Measurements from ENCODE around the gene TMEM273.

The TMEM273 gene

DNA sequence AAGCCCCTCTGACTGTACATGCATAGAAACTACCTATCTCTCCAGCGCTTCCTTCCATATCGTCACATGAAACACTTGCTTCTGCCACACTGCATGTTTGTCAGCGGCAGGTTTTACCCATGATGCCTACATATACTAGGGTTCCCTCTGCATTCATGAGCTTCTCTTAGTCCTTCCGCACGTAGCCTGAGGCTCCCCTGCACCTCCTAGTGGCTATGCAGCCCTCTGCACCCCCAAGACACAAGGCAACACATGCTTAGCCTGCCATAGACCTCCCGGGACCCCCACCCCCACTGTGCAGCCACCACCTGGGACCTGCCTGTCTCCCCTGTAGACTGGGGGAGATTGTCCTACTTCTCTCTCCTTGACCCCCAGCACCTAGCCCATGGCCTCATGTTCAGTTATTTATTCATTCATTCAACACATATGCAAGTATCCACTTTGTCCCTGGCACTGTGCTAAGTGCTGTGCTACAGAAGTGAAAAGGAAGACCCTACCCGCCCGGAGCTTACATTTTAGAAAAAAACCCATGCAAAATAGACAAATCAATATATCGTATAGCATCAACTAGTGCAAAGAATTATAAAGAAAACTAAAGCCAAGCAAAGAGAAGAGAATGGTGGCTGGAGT is 23.5 kb downstream of the TMEM273 start:
- DNase-seq (ENCODE audit: low read depth, low spot score), result peak; percentile 34

- peak; percentile 20 for DNase-seq (ENCODE audit: low read depth, low spot score)
Observed at GRCh38 chr10:49163741-49164140, 24.4 kb downstream of the TMEM273 start.

GRCh38 chr10:49162761-49163310 is 25.4 kb downstream of the TMEM273 start:
- no peak for DNase-seq (ENCODE audit: low read depth, low spot score)

DNA sequence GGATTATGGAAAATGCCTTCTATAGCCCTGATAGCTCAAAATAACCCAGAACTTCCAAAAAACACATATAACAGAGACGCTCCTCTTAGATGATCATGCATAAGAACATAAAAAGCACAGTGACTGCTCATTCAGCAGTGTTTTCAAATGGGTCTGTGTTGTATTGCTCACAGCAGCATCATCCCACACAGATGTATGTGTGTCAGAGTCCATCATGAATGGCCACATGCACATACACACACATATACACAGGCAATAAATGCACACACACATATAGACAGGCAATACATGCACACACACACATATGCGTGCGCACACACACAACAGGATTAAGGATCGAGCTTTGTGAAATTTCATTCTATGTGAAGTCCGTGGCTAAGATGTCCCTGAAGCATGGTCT is 26.1 kb downstream of the TMEM273 start:
- no peak for DNase-seq (ENCODE audit: low read depth, low spot score)

DNA sequence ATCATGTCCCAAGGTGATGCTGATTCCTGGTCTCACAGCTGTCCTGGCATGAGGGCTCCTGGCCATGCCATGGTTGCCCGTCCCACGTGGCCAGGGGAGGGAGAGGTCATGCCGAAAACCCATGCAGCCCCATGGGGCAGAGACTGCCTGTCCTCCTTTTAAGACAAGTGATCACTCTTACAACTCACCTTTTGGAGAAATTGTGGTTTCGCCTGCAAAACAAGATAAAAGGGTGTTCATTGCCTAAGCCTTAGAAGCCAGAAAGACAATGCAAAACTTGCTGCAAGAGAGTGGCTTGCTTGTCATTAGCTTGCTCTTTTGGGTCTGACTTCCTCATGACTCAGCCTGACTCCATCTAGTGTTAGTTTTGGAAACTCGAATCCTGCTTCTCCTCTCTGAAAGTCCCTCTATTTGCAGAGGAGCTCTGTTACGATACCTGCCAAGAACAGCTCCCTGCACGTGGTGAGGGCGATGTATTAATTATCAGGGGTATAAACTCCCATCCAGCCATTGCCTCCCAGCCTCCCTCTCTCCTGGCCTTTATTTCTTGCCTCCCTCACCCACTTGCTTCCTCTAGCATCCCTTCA is 26.7 kb downstream of the TMEM273 start:
- peak; percentile 42 for DNase-seq (ENCODE audit: low read depth, low spot score)

- DNase-seq (ENCODE audit: low read depth, low spot score), result no peak
Observed at GRCh38 chr10:49160814-49161213, 27.4 kb downstream of the TMEM273 start.

GRCh38 chr10:49160110-49160509 is 28.1 kb downstream of the TMEM273 start:
- no peak for DNase-seq (ENCODE audit: low read depth, low spot score)

DNA sequence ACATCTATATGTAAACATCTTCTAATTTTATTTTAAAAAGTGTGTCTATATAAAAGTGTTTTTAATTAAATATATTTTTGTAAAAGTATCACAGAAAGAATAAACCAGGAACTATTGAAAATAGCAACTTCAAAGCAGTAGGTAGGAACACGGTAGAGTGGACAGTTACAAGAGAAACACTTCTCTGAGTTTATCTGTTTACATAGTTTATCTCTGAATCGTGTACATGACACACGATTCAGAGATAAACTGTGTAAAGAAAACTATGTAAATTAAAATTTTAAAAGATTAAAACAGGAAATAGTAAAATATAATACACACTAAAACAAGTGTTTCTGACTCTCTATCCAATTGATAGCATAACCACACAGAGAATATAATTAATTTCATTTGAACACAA is 29.3 kb downstream of the TMEM273 start:
- DNase-seq (ENCODE audit: low read depth, low spot score), result no peak

- no peak for DNase-seq (ENCODE audit: low read depth, low spot score)
Observed at GRCh38 chr10:49158404-49158803, 29.8 kb downstream of the TMEM273 start.

GRCh38 chr10:49157229-49157628 is 31.0 kb downstream of the TMEM273 start:
- no peak for DNase-seq (ENCODE audit: low read depth, low spot score)

GRCh38 chr10:49154641-49155040 is 33.5 kb downstream of the TMEM273 start:
- no peak for DNase-seq (ENCODE audit: low read depth, low spot score)

GRCh38 chr10:49153971-49154370 is 34.2 kb downstream of the TMEM273 start:
- no peak for DNase-seq (ENCODE audit: low read depth, low spot score)

DNA sequence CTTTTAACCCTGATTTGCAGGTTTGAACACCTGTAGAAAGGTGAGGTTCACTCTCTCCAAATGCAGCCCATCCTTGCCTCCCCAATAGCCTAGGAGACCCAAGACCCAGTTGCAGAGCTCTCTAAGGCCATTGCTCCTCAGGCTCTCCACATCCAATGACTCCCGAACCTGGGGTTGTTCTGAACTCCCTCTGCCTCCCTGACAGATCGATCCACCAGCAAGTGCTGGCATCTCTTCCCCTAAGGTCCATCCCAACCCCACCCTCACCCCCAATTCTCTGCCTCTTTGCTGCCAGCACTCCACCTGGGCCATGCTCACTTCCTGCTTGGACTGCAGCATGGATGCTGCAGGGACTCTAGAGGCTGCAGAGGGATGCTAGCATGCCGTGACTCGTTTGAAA is 35.1 kb downstream of the TMEM273 start:
- no peak for DNase-seq (ENCODE audit: low read depth, low spot score)

GRCh38 chr10:49152663-49153062 is 35.5 kb downstream of the TMEM273 start:
- no peak for DNase-seq (ENCODE audit: low read depth, low spot score)

DNA sequence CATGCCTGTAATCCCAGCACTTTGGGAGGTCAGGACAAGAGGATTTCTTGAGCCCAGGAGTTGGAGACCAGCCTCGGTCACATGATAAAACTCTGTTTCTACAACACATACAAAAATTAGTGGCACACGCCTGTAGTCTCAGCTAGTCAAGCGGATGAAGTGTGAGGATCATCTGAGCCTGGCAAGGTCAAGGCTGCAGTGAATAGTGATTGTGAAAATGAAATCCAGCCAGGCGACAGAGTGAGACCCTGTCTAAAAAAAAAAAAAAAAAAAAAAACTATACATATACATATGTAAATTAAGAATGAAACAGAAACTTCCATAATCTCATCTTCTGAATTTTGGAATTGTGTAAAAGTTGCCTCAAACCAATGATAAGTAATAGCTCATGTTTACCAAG is 36.2 kb downstream of the TMEM273 start:
- DNase-seq (ENCODE audit: low read depth, low spot score), result no peak

- DNase-seq (ENCODE audit: low read depth, low spot score), result no peak
Observed at GRCh38 chr10:49151481-49151880, 36.7 kb downstream of the TMEM273 start.

DNA sequence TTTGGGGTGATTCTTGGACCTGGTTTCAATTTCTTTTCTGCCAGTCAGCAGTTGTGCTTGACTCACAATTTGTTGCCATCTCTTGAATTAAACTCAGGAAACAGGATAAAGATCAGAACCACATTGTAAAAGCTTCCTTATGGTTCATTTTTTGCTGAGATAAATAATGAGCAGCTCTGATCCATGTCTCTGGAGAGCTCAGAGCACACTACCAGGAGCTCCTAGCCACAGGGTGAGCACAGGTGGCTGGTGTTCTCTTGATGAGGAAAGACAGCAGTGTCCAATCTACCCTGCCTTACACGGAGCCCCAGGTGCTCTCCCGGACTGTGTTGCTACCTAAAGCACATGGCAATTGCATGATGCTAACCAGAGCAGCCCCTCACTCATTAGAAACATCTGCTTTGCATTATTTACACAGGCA is 37.2 kb downstream of the TMEM273 start:
- DNase-seq (ENCODE audit: low read depth, low spot score), result no peak

GRCh38 chr10:49150426-49150825 is 37.8 kb downstream of the TMEM273 start:
- DNase-seq (ENCODE audit: low read depth, low spot score), result no peak

DNA sequence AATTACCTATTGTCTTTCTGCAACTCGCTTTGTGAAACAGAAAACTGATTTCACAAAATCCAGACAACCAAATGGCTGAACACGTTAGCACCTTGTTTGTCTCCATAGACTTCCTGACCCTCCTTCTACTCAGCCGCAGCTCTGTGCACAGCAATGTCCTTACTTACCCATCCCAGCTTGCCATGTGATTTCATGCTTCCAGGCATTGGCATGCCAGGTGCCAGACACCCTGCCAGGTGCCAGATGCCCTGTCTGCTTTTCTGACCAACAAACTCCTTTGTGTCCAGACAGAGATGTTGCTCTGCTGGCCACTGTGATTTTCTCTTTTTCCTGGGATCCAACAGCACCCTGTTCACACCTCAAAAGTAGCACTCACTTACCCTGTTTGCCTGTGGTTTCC is 38.3 kb downstream of the TMEM273 start:
- no peak for DNase-seq (ENCODE audit: low read depth, low spot score)

DNA sequence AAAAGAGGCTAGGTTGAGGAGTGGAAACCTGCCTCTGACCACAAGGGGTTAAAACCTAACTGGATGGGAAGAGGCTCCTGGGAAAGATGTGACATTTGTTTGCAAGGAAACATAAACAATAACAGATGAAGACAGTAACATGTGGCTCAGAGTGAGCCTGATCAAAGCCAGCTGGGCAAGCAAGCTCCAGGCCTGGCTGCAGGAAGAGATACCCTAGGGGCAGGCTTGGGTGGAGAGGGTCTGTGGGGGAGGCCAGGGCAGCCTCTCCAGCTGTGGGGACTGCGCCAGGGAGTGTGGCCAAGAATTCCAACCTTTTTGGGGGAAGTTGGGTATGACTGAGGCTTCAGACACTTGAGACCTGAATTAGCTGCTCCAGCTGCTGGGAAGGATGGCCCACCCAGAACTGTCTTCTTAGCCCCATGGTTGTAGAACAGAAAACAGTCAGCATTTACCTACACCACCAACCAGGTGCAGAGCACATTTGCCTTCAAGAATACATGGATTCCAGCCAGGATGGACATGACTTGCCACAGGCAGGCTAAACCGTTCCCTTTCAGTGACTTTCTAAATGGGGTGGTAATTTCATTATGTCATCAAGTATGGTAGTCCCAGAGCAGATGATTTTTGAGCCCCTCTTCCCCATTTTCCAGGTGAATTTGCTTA is 44.0 kb downstream of the TMEM273 start:
- no peak for DNase-seq (ENCODE audit: low read depth, low spot score)

DNA sequence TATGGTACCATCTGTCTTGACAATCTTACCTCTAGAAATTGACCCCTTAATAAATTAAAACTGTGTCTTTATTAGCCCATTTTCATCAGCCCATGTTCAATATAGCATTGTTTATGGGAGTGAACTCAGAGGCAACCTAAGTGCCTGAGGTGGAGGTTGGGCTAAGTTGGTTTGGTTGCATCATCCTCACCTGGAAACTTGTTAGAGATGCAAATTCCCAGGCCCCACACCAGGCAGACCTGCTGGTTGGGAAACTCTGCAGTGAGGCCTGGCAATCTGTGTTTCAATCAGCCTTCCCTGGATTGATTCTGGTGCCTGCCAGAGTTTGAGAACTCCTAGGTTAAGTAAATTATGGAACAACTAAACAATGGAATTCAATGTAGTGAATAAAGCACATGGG is 44.9 kb downstream of the TMEM273 start:
- DNase-seq (ENCODE audit: low read depth, low spot score), result no peak

- DNase-seq (ENCODE audit: low read depth, low spot score), result no peak
Observed at GRCh38 chr10:49141541-49142332, 46.5 kb downstream of the TMEM273 start.

Measured in astrocyte of the hippocampus (primary cell).